Measurements from ENCODE around the gene FADS6.
A peak's percentile ranks its signal among the peaks of the same experiment; 100 is the strongest.

Gene FADS6

DNA sequence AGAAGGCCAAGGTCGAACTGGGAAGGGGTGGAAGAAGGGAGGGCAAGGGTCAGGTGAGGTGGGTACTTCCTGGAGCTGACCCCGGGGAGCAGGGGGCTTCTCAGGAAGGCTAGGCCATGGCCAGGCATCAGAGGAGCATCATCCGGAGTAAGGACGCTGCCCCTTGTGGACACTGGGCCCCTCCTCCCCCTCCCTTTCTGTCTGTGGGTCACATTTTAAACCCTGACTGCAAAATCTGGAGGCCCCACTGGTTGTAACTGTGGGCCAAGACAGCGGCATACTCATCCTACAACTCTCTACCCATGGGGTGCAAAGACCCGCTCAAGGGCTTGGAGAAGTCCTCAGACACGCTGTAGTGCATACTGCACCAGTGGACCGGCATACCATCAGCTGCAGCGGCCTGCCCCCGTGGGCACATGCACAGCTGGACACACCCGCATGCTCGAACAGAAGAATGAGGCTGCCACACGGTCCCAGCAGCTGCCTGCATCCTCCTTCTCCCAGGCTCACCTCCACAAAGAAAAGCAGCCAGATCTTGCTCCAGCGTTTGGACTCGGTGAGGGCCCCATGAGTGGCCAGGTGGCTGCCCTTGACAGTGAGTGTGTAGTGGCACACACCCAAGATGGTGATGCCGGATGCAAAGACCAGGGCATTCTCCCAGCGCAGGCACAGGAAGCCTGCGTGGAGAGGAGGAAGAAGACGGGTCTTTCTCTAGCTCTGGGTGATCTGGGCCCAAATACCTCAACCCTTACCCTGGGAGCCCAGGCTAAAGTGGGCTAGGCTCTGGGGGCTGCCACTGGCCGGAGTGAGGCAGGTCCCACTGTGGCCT, 1.2 kb downstream of the FADS6 start:
- no peak for DNase-seq (ENCODE audit: low read depth in 2 of 2)

GRCh38 chr17:74890554-74890953, 2.9 kb downstream of the FADS6 start:
- no peak for DNase-seq (ENCODE audit: low read depth in 2 of 2)

DNA sequence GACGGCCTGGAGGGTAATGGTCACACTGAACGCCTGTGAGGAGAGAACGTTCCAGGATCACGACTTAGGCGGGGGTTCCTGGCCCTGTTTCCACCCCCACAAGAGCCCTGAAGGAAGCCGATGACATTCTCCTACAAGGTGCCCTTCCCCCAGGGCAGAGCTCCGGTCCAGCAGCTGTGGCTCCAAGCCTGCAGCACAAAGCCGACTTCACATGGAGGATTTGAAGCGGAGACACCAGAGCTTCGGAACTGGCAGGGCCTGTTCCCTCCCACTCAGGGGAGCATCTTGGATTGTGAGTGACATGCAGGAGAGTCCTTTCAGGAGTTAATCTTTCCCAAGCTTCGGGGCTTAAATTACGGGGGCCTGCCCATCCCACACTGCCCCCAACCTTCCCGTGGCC, 5.0 kb downstream of the FADS6 start:
- no peak for DNase-seq (ENCODE audit: low read depth in 2 of 2)

- DNase-seq (ENCODE audit: low read depth in 2 of 2) = no peak
Observed at GRCh38 chr17:74883241-74883745, 10.1 kb downstream of the FADS6 start.

DNA sequence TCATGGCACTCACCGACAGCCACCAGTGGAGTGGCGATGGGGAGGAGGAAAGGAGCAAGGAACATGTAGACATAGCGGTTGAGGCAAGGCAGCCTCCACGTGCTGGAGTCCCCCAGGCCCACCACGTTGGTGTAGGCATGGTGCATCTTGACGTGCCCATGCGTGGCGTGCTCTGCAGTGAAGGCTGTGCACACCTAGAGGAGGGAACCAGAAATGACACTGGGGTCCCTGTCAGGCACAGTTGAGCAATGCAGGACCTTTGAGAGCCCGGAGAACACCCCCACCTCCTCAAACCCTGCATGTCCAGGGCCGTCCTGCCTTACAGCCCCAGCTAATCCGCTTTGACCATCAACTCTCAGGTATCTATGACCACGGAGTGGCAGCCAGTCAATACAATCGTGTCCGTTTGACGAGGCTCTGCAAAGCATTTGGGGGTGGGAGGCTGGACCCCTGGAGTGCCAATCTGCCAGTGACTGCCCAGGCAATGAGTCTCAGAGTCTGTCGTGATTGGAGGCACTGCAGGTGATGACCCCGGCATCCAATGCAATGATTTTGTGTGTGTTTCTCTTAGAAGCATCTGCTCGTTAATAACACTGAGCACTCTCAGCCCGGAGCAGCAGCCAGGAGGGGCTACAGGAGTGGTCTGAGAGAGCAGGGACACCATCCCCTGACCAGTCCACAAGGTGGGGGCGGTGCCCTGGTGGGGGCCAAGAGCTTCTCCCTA, 10.8 kb downstream of the FADS6 start:
- no peak for DNase-seq (ENCODE audit: low read depth in 2 of 2)

- no peak for DNase-seq (ENCODE audit: low read depth in 2 of 2)
Observed at GRCh38 chr17:74881073-74881472, 12.4 kb downstream of the FADS6 start.

DNA sequence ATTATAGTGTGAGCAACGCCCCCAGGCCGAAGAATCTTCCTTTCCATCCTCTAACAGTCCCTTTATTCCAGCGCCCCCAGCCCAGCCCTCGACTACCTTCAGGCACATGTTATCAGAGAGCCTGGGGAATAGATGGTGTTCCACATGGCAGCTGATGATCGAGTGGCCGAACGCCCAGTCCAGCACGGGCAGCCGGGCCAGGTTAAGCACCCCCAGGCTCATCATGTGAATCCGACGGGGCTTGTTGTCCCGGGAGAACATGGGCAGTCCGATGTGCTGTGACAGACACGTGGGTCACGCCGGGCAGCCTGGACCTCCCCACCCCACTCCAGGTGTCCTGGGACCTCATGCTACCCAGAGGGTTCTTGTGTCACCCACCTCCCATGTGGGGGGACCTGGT, 14.1 kb downstream of the FADS6 start:
- DNase-seq (ENCODE audit: low read depth in 2 of 2) = no peak

DNA sequence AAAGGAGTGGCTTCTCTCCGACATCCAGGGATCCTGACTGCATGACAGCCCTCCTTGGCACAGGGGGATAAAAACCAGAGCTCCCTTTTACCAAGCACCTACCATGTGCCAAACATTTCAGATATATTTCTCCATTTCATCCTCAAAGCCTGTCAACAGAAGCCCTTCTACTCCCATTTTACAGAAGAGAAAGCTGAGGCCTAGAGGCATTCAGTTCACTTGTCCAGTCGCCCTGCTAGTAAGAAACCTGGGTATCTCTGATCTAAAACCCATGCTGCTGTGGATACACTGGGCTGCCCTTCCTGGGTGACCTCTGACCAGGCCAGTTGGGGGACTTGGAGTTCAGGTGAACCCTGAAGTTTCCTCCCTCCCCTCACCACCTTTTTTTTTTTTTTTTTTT, 14.8 kb downstream of the FADS6 start:
- no peak for DNase-seq (ENCODE audit: low read depth in 2 of 2)

- DNase-seq (ENCODE audit: low read depth in 2 of 2) = no peak
Observed at GRCh38 chr17:74877592-74878548, 15.6 kb downstream of the FADS6 start.

DNA sequence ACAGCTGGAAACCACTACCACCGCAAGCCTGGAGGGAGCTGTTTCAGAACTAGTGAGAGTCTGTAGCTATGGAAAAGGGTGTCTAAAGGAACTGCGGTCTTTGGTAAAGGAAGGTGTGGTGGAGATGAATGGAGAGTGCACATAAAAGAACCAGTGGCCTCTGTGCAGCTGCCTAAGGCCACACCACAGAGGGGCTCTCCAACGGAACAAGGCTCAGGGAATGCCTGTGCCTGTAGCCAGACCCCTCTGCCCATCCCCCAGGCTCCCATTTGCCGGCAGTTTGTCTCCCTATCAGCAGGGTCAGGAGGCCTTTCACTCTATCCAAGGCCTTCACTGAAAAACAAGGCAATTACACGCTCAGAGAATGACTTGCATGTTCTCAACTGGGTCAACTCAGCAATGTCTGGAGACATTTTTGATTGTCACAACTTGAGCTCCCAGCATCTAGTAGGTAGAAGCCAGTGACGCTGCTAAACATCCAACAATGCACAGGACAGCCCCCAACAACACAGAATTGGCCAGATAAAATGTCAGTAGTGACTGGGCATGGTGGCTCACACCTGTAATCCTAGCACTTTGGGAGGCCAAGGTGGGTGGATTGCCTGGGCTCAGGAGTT, 17.3 kb downstream of the FADS6 start:
- no peak for DNase-seq (ENCODE audit: low read depth in 2 of 2)

DNA sequence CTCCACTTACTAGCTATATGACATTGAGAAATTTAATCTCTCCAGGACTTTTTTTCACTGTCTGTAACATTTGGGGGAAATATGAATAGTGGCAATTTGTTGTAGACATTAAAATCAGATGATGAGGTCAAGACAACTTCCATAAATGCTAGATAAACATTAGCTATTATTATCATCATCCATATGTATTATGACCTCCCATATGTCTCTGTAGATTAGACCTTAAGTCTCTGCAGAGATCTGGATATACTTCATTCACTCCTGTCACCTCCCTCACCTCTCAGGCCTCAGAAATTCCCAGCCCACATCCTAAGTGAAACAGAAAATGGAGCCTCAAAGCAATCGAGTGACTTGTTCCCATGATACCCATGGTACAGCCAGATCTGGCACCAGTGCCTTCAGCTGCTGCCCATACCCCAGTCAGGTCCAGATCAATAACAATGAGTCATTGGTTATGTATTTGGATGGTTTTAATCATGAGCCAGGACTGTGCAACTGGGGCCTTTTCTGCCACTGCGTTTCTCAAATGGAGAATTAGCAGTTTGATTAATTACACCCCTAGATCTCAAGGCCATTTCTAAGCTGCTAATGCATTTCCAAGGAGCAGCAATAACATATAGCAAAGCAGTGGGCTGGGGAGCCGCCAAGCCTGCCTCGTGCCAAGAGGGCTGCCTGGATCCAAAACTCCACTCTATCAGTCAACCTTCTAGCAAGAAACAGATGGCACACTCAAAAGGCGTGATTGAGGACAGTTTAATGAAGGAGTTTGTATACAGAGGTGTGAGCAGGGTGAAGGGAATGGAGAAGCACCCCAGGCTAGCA, 18.1 kb downstream of the FADS6 start:
- DNase-seq (ENCODE audit: low read depth in 2 of 2) = no peak

DNA sequence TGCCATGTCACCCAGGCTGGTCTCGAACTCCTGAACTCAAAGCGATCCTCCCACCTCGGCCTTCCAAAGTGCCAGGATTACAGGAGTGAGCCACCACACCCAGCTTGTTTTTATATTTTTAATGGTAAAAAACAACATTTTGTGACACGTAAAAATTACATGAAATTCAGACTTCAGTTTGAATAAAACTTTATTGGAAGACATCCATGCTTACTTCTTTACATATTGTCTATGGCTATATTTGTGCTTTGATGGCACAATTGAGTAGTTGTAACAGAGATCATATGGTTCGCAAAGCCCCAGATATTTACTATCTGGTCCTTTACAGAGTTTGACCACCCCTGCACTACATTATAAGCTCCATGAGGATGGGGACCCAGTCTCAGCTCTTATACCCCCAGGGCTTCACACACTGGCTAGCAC, 18.8 kb downstream of the FADS6 start:
- DNase-seq (ENCODE audit: low read depth in 2 of 2) = no peak

DNA sequence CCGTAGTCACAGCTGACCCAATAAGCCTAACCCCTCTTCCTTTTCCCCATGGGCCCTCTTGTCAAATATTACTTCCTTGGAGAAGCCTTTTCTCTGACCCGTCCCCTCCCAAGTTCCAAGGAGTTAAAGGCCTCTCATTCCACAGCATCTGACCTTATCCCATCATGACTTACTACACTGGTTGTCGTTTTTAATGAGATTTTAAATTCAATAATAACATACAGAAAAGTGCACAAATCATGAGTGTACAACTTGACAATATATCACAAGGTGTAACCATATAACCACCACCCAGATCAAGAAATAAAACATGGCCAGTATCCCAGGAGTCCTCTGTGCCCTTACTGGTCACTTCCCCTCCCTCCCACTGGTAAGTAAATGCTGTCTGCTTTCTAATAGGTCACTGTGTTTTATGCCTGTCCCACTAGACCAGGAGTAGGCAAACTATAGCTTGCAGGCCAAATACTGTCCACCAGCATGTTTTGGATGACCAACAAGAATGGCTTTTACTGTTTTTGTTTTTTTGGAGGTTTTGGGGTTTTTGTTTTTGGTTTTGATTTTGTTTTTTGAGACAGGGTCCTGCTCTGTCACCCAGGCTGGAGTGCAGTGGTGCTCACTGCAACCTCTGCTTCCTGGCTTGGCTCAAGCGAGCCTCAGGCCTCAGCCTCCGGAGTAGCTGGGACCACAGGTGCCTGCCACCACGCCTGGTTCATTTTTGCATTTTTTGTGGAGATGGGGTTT, 19.4 kb downstream of the FADS6 start:
- no peak for DNase-seq (ENCODE audit: low read depth in 2 of 2)

DNA sequence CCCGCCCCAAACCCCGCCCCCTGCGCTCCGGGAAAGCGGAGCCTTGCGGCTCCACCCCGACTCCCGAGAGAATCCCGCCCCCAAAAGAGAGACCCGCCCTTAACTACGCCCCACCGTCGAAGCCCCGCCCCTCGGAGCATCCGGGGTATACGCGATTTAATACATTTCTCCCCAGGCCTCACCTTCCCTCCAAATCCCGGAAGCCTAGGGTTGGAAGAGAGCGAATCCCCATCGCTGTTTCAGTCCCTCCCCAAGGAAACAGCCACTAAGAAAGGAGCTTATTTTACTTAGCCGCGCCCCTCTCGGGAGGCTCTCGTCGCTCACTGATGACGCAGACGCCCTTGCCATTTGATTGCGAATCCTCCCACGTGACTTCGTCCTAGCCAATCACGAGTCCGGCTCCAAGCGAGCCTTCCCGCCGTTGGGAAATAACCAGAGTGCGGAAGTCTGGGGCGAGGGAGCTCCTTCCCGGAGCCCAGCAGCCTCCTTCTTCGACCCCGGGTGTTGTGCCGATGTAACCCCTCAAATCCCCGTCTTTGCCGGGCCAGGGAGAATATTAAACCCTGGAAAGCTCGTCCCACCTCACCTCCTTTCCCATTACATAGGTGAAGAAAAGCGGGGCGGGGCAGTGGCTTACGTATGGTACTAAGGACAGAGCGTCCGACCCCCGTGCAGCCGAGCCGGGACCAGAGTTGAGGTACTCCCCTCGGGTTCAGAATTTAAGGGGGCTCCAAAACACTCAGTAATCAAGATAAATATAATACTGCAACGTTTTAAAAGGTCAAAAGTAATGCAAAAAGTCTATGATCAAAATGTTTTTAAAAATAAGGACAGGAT, 20.2 kb downstream of the FADS6 start:
- DNase-seq (ENCODE audit: low read depth in 2 of 2) = peak; percentile 98 to 99

- DNase-seq (ENCODE audit: low read depth in 2 of 2) = no peak
Observed at GRCh38 chr17:74872313-74873036, 21.0 kb downstream of the FADS6 start, which contains the start of gene FDXR. TSS of gene FDXR (minus strand) at chr17:74872994. CDS start at chr17:74872944, 50 bp downstream.

- no peak for DNase-seq (ENCODE audit: low read depth in 2 of 2)
Observed at GRCh38 chr17:74871356-74872076, 21.9 kb downstream of the FADS6 start.

- no peak for DNase-seq (ENCODE audit: low read depth in 2 of 2)
Observed at GRCh38 chr17:74870512-74870911, 22.9 kb downstream of the FADS6 start.
